NCI-H2171 treated with DMSO at 0.1 percent for 48 hours (cell line): Measurements from ENCODE around the gene SH3BP4.

Source experiments
- DNase-seq: peaks from one replicate; lab custom pipeline; 2025; lab: John Stamatoyannopoulos, UW

SH3BP4 gene, protein sequence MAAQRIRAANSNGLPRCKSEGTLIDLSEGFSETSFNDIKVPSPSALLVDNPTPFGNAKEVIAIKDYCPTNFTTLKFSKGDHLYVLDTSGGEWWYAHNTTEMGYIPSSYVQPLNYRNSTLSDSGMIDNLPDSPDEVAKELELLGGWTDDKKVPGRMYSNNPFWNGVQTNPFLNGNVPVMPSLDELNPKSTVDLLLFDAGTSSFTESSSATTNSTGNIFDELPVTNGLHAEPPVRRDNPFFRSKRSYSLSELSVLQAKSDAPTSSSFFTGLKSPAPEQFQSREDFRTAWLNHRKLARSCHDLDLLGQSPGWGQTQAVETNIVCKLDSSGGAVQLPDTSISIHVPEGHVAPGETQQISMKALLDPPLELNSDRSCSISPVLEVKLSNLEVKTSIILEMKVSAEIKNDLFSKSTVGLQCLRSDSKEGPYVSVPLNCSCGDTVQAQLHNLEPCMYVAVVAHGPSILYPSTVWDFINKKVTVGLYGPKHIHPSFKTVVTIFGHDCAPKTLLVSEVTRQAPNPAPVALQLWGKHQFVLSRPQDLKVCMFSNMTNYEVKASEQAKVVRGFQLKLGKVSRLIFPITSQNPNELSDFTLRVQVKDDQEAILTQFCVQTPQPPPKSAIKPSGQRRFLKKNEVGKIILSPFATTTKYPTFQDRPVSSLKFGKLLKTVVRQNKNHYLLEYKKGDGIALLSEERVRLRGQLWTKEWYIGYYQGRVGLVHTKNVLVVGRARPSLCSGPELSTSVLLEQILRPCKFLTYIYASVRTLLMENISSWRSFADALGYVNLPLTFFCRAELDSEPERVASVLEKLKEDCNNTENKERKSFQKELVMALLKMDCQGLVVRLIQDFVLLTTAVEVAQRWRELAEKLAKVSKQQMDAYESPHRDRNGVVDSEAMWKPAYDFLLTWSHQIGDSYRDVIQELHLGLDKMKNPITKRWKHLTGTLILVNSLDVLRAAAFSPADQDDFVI

DNA sequence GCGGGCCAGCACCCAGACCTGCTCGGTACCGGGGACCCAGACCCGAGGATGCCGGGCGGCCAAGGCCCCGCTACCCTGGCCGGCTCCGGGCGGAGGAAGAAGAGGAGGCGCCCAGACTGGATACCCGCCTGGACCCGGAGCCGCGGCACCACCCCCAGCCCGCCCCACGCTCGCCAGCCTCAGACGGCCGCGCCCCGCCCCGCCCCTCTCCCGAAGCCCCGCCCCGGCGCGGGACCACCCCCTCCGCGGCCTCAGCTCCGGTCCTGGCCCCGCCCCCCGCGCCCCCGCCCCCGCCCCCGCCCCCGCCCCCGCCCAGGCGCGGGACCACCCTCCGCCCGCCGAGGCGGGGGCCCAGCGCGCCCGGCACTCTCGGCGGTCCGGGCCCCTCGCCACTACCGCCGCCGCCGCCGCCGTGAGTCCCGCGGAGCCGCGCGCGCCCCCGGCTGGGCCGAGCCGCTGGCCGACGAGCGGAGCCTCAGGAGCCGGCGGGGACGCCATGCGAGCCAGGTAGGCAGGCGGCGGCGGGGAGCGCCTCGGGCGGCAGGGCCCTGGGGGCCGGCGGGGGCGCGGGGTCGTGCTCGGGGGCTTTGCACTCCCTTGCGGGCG is at the start of gene SH3BP4:
Gene SH3BP4, plus strand, starts transcription at position 354 of the 606 bp plus-strand sequence. CDS start 82,986 bp downstream, outside the sequence.
- DNase-seq = peak; percentile 50

DNA sequence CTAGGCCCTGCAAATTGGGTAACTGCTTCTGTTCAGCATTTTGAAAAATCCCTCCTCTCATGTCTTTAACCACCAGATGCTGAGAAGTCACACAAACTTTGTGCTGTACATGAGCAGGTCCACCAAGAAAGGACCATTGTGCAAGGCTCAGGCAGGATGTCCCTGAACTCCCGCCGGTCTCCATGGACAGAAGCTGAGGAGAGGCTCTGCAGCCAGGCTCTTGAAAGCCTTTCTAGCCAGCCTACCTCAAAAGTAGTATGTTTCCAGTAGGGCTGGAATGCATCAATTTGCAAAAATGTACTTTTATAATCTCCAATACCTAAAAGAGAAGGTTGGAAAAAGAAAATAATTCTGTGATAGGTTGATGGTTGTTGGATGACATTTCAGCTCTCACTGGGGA is 47.0 kb upstream of the SH3BP4 start:
- DNase-seq = no peak

DNA sequence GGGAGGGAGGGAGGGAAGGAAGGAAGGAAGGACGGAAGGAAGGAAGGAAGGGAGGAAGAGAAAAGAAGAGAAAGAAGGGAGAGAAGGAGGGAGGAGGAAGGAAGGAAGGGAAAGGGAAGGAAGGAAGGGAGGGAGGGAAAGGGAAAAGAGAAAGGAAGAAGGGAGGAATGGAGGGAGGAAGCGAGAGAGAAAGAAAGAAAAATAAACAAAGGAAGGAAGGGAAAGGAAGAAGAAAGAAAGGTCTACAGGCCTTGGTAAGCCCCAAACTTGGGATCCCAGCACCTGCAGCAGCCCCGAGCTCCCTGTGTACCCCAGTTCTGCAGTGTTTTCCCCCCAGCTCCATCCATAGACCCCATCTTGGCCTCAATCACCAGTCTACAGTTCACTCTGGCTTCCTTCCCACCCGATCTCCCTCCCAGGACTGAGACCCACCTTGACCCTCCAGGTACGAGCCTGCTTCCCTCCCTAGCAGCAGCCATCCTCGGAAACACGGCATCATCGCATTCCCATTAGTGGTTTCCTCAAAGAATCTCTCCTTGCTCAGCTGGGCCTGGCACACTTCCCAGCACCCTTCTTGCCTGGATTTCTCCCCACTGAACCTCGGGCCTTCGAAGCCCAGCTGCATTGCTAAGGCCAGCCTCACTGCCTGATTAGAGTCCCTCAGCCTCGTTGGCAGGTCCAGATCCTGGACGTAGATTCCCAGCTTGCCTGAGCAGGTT is 46.1 kb upstream of the SH3BP4 start:
- DNase-seq = no peak

DNA sequence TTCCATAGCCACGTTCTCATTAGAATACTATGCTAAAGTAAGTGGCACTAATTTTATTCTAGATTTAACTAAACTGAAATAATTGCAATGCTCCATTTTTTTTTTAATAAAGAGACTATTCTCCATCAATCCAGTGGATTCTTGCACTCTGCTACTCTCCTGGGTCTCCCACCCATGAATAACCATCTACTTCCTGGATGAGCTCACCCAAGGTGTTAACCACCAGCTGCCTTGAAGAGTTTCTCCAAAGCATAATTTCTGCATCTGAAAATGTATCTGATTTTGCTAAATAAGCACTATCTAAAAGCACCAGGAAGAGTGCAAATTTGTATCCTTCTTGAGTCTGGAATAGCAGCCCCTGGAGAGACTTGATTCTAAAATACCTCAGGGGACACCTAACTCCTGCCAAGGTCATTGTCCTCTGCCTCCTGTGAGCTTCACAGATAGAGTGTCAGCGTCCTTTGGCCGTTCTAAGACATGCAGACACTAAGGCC is 41.6 kb upstream of the SH3BP4 start:
- no peak for DNase-seq

DNA sequence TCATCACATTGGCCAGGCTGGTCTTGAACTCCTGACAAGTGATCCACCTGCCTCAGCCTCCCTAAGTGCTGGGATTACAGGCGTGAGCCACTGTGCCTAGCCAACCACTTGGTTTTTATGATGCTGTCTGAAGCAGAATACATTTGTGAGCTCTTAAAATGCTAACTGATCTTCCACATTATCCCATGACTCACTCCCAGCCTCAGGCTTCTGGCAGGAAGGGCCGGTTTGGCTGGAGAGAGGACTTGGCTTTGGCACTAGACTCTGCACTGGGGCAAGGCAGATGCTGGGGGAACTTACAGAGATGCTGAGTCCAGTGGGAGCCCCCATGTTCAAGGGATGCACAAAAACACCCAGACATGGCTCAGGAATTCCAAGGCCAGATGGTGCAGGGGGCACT is 40.5 kb upstream of the SH3BP4 start:
- no peak for DNase-seq

DNA sequence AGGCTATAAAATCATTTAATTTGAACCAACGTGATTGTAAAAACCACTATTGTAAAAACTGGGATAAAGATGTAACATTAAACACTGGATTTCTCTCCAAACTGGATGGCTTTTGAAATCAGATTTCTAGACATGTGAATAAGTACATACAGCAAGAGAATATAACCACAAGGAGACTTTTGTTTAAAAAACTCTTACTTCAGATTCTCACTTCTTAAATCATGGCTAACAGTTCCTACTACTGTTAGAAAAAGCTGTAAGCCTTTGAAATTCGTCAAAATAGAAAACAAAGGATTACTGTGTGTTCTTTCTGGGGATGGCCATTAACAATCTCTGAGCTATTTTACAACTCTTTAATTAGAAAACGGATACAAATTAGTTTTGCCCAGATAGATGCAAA is 39.4 kb upstream of the SH3BP4 start:
- no peak for DNase-seq

DNA sequence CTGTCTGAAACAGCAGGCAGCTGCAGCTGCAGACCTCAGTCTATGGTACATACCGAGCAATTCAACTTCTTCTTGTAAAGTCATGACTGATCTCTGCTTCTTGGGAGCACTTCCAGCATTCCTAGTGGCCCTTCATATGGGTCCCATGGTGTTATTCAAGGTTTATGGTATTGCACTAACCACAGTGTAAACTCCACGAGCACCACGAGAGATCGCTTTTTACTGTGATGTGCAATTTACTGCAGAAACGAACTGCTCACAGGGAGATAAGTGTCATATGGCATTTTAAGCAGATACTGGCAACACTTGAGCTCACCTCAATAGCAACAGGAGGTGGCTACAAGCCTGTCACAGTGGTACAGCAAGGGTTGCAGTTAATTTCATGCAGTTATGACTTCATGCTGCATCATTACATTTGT is 38.6 kb upstream of the SH3BP4 start:
- DNase-seq = peak; percentile 38

DNA sequence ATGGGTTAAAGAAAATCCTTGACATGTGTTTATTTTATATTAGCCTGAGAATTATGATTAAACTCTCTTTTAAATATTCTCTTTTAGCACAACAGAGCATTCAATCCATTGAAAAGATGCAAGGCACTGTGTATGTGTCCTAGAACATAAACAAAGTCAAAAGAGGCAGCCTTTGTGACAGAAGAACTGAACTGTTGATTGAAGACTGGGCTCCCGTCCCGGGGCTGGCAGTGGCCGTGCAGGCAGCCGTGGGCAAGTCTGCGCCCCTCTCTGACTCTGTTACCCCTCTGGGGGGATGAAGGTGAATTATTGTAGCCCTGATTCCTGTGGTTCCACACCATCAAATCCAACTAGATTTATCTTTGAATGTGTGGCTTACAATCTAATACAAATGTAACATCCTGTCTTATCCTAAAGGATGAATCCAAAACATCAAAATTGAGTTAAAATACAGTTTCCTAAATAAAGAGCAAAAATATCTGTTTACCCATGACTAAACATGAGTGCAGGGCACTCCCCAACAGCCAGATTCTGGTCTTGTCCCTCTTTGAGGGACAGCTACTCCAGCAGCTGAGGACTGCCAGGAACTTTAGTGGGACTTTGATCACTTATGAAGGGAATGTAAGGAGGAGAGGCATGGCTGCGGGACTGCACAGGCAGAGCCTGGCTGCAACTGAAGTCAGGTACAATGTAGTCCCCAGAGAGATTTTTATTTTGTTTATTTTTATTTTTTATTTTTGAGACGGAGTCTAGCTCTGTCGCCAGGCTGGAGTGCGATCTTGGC is 37.3 kb upstream of the SH3BP4 start:
- no peak for DNase-seq

DNA sequence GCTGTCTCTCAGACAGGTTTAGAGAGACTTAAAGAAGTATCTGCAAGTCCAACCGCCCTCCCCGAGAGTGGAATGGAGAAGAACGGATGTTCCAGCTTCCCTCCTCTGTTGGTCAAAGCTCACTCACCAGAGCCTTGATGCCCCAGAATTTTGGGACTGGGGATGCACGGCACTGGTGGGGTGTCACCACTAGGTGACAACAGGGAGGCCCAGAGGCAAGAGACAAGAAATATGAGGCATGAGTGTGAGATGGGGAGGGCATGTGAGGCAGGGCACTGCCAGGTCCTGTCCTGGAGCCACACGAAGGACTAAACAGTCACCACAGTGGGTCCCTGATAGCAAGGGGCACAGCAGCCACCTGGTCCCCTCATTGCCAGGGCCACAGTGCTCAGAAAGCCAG is 35.1 kb upstream of the SH3BP4 start:
- no peak for DNase-seq

DNA sequence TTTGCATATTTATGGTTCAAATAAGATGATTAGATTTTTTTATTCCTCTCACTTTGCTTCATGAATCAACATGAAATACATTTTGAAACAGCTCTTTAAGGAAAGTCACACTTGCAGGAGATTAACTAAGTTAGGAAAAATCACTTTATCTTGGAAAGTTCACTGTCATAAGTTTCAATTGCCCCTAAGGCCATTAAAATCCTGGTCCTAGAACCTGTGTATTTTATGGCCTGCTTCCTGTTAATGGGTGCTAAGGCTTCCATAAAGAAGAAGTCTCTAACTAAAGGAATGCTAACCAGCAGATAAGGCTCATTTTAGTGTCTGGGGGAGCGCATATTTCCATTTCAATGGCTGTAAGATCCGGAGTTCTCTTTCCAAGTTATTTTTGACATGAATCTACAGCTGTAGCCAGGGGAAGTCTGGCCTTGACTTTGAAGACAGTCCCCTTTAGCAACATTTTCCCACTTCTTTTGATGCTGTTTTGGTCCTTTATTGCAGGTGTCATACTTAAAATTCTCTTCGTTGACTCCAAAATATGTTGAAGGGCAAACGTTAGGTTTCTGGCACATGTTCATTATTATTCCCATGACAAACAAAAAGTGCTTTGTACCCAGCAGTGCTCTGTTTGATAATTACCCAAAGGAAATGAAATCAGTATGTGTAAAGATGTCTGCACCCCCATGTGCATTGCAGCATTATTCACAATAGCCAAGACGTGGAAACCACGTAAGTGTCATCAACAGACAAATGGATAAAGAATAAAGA is 34.4 kb upstream of the SH3BP4 start:
- DNase-seq = no peak

DNA sequence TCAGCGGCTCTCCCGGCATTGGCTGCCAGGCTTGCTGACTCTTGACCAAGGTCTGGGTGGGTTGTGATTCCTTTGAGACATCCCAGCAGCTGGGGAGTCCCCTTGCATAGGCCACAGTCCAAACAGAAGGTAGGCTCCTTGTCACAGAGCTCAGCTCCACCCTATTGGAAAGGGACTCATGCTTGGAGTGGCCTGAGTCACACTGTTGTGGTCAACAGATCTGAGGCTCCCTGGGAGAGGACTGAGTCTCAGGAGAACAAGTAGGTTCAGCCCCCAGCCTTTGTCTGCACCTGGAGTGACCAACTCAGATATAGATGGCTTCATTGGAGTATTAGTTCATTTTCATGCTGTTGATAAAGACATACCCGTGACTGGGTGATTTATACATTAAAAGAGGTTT is 32.1 kb upstream of the SH3BP4 start:
- DNase-seq = no peak

DNA sequence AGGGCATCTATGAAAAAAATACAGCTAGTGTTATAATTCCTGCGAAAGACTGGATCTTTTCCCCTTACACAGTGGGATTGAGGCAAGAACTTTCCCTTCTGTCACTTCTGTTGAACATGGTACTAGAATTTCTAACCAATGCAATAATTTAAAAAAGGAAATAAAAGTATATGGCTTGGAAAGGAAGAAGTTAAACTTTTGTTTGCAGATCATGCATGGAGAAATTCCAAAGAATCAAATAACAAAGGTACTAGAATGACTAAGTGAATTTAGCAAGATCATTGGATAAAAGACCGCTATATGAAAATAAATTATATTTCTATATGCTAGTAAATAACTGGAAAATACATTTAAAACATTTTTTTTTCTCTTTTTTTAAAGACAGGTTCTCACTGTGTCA is 31.0 kb upstream of the SH3BP4 start:
- no peak for DNase-seq

DNA sequence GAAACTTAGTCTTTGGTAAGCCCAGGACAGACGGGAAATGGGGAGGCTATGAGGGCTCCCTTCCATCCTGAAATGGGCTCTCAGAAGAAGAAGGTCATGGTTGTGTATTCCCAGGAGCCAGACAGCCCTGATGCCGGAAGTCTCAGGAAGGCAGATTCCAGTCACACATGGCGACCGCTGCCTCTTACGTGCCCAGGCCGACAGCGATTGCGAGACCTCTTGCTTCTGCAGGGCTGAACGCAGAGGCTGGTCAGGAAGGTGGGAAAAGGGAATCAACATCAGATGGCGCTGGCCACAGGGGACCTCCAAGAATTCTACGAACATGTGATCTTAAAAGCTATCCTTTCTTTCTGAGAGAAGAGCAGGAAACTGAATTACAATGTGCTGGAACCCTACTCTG is 22.8 kb upstream of the SH3BP4 start:
- DNase-seq = no peak

DNA sequence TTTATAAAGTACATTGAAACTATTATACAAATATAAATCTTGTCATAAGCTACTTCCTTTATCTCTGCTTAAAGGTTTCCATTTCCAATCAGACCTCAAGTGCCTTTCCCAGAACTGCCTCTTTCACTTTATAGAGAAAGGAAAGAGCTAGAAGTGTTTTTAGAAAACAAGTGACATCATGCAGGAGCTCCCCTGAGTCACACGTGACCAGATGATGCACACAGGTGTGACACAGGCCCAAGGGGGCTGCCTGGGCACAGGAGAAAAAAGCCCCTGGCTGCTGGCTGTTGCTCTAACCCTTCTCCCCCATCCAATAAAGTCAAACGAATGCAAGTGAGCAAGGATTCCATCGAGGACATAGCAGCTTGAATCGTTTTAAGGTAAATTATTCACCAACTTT is 21.4 kb upstream of the SH3BP4 start:
- peak; percentile 33 for DNase-seq

DNA sequence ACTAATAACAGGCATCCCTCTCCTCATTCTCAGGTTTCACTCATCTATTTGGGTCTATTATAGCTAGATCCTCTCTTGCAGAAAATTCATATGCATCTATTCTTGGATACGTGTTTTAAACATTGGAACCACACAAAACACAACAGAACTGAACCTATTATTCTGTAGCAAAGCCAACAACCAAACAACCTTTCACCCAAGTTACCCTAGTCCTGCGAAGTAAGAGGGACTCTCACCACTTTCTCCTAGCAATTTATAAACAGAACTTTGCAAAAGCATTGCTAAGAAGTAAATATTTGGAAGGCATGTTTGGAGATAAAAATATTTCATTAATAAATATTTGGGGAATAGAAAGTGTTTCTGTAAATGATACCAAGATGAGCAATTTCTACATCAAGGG is 20.4 kb upstream of the SH3BP4 start:
- no peak for DNase-seq

DNA sequence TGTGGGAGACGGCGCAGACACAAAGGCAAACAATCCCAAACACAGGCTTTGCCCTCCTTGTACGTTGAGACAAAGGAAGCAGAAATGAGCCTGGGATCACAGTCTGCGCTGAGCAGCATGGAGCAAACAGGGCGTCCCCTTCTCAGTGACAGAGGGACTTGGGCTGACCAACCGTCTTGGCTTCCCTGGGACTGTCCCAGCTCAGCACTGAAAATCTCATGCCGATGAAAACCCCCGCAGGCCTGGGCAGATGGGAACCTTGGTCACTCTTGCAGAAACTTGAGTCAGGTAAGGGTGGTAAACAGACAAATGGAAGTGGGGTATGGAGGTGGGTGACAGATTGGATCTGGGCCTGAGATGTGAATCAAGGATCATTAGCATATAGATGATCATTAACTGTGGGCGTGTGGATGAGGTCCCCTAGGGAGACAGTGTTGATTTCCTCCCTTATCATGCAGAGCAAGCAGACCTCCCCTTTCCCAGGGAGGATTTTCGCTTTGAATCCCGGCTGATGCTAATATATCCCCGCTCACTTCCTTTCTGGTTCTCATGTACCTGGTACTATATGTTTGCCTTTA is 19.1 kb upstream of the SH3BP4 start:
- DNase-seq = peak; percentile 77

DNA sequence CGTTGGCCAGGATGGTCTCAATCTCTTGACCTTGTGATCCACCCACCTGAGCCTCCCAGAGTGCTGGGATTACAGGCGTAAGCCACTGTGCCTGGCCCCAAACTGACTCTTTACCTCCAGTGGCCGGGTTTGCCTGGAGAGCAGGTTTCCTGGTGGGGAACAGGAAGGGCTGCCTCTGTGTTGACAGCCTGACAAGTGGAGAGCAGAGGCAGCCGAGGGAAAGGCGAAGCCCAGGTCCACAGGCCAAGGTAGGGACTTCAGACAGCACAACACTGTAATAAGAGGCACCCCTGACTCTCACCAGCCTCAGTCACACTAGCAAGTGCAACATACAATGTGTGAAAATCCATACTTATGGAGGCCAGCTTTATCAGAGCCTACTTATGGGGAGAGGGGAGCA is 16.5 kb upstream of the SH3BP4 start:
- no peak for DNase-seq

DNA sequence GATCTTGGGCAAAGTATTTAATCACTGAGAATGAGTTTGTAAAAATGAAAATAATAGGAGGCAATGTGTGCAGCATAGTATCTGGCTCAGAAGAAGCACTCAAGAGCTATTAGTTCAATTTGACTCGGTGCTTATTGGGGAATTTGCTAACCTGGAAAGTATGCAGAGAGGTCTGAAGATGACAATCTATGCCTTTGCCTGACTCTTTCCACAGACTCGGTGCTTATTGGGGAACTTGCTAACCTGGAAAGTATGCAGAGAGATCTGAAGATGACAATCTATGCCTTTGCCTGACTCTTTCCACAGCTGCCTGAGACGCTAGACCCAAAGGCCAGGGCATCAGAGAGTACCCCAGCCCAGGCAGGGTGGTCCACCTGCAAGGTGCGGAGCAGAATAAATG is 12.2 kb upstream of the SH3BP4 start:
- DNase-seq = no peak

DNA sequence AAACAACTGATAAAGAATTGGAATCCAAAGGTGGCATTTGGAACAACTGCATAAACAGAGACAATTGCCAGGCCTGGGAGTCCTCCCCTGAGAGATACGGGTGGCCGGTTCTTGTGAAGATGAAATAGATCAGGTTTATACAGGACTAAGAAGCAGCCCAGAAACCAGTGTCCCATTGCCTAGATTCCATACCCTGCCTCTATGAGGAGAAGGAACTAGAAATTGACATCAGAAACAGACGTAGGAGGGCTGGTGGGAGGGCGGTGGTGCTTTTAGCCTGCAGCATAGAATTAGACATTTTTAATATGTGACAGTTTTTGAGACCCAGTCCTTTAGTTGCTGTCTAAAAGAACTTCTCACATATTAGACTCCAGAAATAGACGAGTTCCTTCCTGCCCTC is 11.8 kb upstream of the SH3BP4 start:
- DNase-seq = no peak

DNA sequence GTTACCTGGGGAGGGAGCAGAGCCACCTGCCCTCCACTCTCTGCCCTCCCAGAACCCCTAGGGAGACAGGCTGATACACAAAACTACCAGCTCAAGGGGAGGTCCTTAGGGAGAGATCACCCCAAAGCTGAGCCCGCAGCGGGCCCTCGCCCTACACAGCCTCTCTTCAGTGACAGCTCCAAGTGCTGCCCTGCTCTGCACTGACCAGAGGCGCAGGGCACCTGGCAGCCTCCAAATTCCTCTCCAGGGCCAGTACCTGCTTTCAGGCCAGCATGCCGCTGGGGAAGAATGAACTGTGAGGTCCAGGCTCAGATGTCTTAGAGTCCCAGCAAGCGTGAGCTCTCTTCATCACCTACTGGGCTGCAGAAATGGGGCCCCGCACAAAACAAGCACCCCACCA is 11.3 kb upstream of the SH3BP4 start:
- DNase-seq = no peak
